NCI-H2196 treated with DMSO at 0.1 percent for 48 hours (cell line): ENCODE results near the gene ID2.

Source experiments
- DNase-seq: peaks from one replicate; lab custom pipeline; 2025; ENCODE audit not compliant: unreplicated experiment; lab: John Stamatoyannopoulos, UW

ID2 gene

GRCh38 chr2:8681786-8682692 lies at the start of gene ID2:
Gene ID2 (plus strand): TSS chr2:8682056. CDS start chr2:8682166, 110 bp downstream.
- DNase-seq: peak; percentile 93

GRCh38 chr2:8632755-8633154 lies 49.1 kb upstream of the ID2 start:
- DNase-seq: no peak

GRCh38 chr2:8633186-8633734 lies 48.6 kb upstream of the ID2 start:
- DNase-seq: no peak

- DNase-seq: no peak
Measured at GRCh38 chr2:8633735-8634313, 48.0 kb upstream of the ID2 start.

GRCh38 chr2:8634466-8635172 lies 47.2 kb upstream of the ID2 start:
- no peak for DNase-seq

- DNase-seq: no peak
Measured at GRCh38 chr2:8636041-8636491, 45.8 kb upstream of the ID2 start.

GRCh38 chr2:8636721-8637636 lies 44.9 kb upstream of the ID2 start:
- DNase-seq: no peak

- DNase-seq: no peak
Measured at GRCh38 chr2:8638327-8638726, 43.5 kb upstream of the ID2 start.

- no peak for DNase-seq
Measured at GRCh38 chr2:8639122-8639635, 42.7 kb upstream of the ID2 start.

- DNase-seq: no peak
Measured at GRCh38 chr2:8640498-8640897, 41.4 kb upstream of the ID2 start.

GRCh38 chr2:8641301-8641965 lies 40.4 kb upstream of the ID2 start:
- DNase-seq: no peak

GRCh38 chr2:8642366-8643068 lies 39.3 kb upstream of the ID2 start:
- DNase-seq: no peak

GRCh38 chr2:8643250-8643995 lies 38.4 kb upstream of the ID2 start:
- no peak for DNase-seq

- no peak for DNase-seq
Measured at GRCh38 chr2:8643996-8644356, 37.9 kb upstream of the ID2 start.

- no peak for DNase-seq
Measured at GRCh38 chr2:8644605-8645175, 37.2 kb upstream of the ID2 start.

GRCh38 chr2:8645176-8645831 lies 36.6 kb upstream of the ID2 start:
- no peak for DNase-seq

- no peak for DNase-seq
Measured at GRCh38 chr2:8646731-8647461, 35.0 kb upstream of the ID2 start.
